Suppressor macrophage (primary cell): ENCODE results near the gene POFUT1.
"Not testable (repeated sequence)": the region's sequence is repeated elsewhere in the genome, so short reads cannot be mapped to it uniquely, and the experiment has no call there.

Source experiments
- DNase-seq, 4 experiments: peaks; one replicate each; pipeline ENCODE4 v3.0.0-alpha.2; 2020 to 2022

POFUT1 gene

GRCh38 chr20:32189691-32190615 lies 17.7 kb upstream of the POFUT1 start:
- peak in 3 of 4 experiments; percentile 25 to 45 (median 29) for DNase-seq

GRCh38 chr20:32190616-32191415 lies 16.9 kb upstream of the POFUT1 start:
- no peak for DNase-seq

GRCh38 chr20:32191422-32191821 lies 16.3 kb upstream of the POFUT1 start:
- no peak for DNase-seq

GRCh38 chr20:32191873-32192272 lies 15.8 kb upstream of the POFUT1 start:
- peak; percentile 27 to 61 (median 56) for DNase-seq

GRCh38 chr20:32192698-32193097 lies 15.0 kb upstream of the POFUT1 start:
- no peak for DNase-seq

- not testable (repeated sequence) for DNase-seq
Observed at GRCh38 chr20:32193336-32193735, 14.3 kb upstream of the POFUT1 start.

GRCh38 chr20:32193996-32194395 lies 13.7 kb upstream of the POFUT1 start:
- DNase-seq = no peak

GRCh38 chr20:32195581-32195980 lies 12.1 kb upstream of the POFUT1 start:
- DNase-seq = no peak

GRCh38 chr20:32196613-32197012 lies 11.1 kb upstream of the POFUT1 start:
- DNase-seq = not testable (repeated sequence)

- not testable (repeated sequence) for DNase-seq
Observed at GRCh38 chr20:32197136-32197535, 10.5 kb upstream of the POFUT1 start.

GRCh38 chr20:32199006-32199405 lies 8.7 kb upstream of the POFUT1 start:
- DNase-seq = no peak

- no peak for DNase-seq
Observed at GRCh38 chr20:32201296-32201976, 6.2 kb upstream of the POFUT1 start.

- DNase-seq = peak in 1 of 4 experiments; percentile 21
Observed at GRCh38 chr20:32201977-32202363, 5.7 kb upstream of the POFUT1 start.

GRCh38 chr20:32203356-32204204 lies 4.1 kb upstream of the POFUT1 start:
- no peak for DNase-seq

- peak in 3 of 4 experiments; percentile 31 to 35 (median 33) for DNase-seq
Observed at GRCh38 chr20:32204205-32205109, 3.2 kb upstream of the POFUT1 start.

GRCh38 chr20:32205110-32205842 lies 2.4 kb upstream of the POFUT1 start:
- peak; percentile 26 to 77 (median 58) for DNase-seq

- peak in 1 of 4 experiments; percentile 12 for DNase-seq
Observed at GRCh38 chr20:32205843-32206759, 1.6 kb upstream of the POFUT1 start.

- peak in 1 of 4 experiments; percentile 11 for DNase-seq
Observed at GRCh38 chr20:32206760-32207625, 687 bp upstream of the POFUT1 start.
